AG04450 (cell line): ENCODE results near the gene DIPK1C. TPM values are rescaled to one million over a fixed set of nuclear protein-coding genes. Genes with fewer than 3 reads are reported as not detected.

Experiments
- CTCF ChIA-PET: fragments of 300-600, 350-600 bp; formaldehyde crosslinking; extraction: SDS; loops from one replicate; lab custom pipeline; 2022; ENCODE audit warnings: antibody characterized with exemption, inconsistent platforms; lab: Charles Lee
- POLR2A ChIA-PET: fragments of 350-600 bp; formaldehyde crosslinking; extraction: SDS; loops from one replicate; lab custom pipeline; 2021; ENCODE audit warnings: antibody characterized with exemption, inconsistent platforms; lab: Yijun Ruan, JAX
- DNase-seq: peaks from one replicate; pipeline ENCODE4 v3.0.0-alpha.2; 2011; ENCODE audit warnings: low read depth, low spot score
- H3K27ac ChIP-seq: one replicate; pipeline ENCODE4 v1.5.1; 2012; ENCODE audit warnings: low read depth, low read length, control low read depth
- H3K27me3 ChIP-seq: one replicate; pipeline ENCODE4 v1.6.0; 2012; ENCODE audit warnings: low read length; ENCODE audit not compliant: control insufficient read depth, insufficient read depth
- H3K4me3 ChIP-seq: 2 replicates; pipeline ENCODE4 v1.5.1; 2011; ENCODE audit warnings: mild to moderate bottlenecking, low read depth, low read length, control low read depth
- H3K9me3 ChIP-seq: 2 replicates; pipeline ENCODE4 v1.5.1; 2012; ENCODE audit warnings: low read length; ENCODE audit not compliant: control insufficient read depth, insufficient read depth
- CTCF ChIP-seq: IDR thresholded peaks from 2 replicates; pipeline ENCODE4 v1.5.1; 2011; ENCODE audit warnings: low read depth, low read length, control low read depth, inconsistent platforms
- polyA plus RNA-seq: library from polyadenylated mRNA; depleted of rRNA; stranded (reverse); fragments of >200 nt; gene quantifications from 2 replicates; pipeline ENCODE4 v1.2.3, GENCODE V29; 2011

The DIPK1C gene
- polyA plus RNA-seq, 1 experiment = not detected

GRCh38 chr18:74440808-74441427, 16.2 kb downstream of the DIPK1C start:
- TF ChIP-seq CTCF = no peak
- ChIA-PET POLR2A (no interaction called here), CTCF (no interaction called here)
- Histone ChIP-seq H3K4me3 (no peak overlapping the region), H3K9me3 (no peaks in the 10 kb centered on the region), H3K27me3 (peaks cover 4% of the 10 kb centered on the region), H3K27ac (no peak overlapping the region)
- DNase-seq = no peak

- TF ChIP-seq CTCF = no peak
- Histone ChIP-seq H3K27me3 (no peaks in the 10 kb centered on the region), H3K9me3 (no peaks in the 10 kb centered on the region), H3K27ac (no peak overlapping the region), H3K4me3 (no peak overlapping the region)
- ChIA-PET POLR2A (no interaction called here), CTCF (no interaction called here)
- DNase-seq = no peak
Measured at GRCh38 chr18:74438091-74438490, 19.0 kb downstream of the DIPK1C start.

- Histone ChIP-seq H3K4me3 (no peak overlapping the region), H3K9me3 (no peaks in the 10 kb centered on the region), H3K27ac (no peak overlapping the region), H3K27me3 (peaks cover 3% of the 10 kb centered on the region)
- POLR2A ChIA-PET = no interaction called here
- CTCF ChIA-PET = no interaction called here
- TF ChIP-seq CTCF = no peak
- no peak for DNase-seq
Measured at GRCh38 chr18:74436158-74436769, 20.8 kb downstream of the DIPK1C start.

GRCh38 chr18:74435740-74436139, 21.4 kb downstream of the DIPK1C start:
- no peak for TF ChIP-seq CTCF
- Histone ChIP-seq H3K27ac (no peak overlapping the region), H3K4me3 (no peak overlapping the region), H3K27me3 (peaks cover 3% of the 10 kb centered on the region), H3K9me3 (no peaks in the 10 kb centered on the region)
- DNase-seq = no peak
- POLR2A ChIA-PET = no interaction called here
- CTCF ChIA-PET = no interaction called here

GRCh38 chr18:74434466-74434865, 22.6 kb downstream of the DIPK1C start:
- Histone ChIP-seq H3K4me3 (no peak overlapping the region), H3K27ac (no peak overlapping the region), H3K27me3 (peaks cover 3% of the 10 kb centered on the region), H3K9me3 (no peaks in the 10 kb centered on the region)
- no peak for TF ChIP-seq CTCF
- POLR2A ChIA-PET = no interaction called here
- DNase-seq = no peak
- CTCF ChIA-PET = no interaction called here
